Neural cell (in vitro differentiated cells): ENCODE data around the gene LRRTM3. TPM values are rescaled to one million over a fixed set of nuclear protein-coding genes. Genes with fewer than 3 reads are reported as not detected.

Source experiments
- H2AFZ ChIP-seq: fragments of 200-600, 300-800 bp; sonication (generic), shearing (Covaris generic); 2 replicates; pipeline ENCODE4 v1.6.0; 2014; ENCODE audit warnings: low read depth, mild to moderate bottlenecking, antibody characterized with exemption, low read length, moderate library complexity
- H3F3A ChIP-seq: fragments of 200-600 bp; shearing (Covaris generic); 2 replicates; pipeline ENCODE4 v1.6.1; 2016; ENCODE audit warnings: mild to moderate bottlenecking, moderate library complexity, mixed read lengths, antibody characterized with exemption, low read length; ENCODE audit not compliant: insufficient read depth, poor library complexity, severe bottlenecking
- H3K27ac ChIP-seq: fragments of 200-600, 300-800 bp; sonication (generic), shearing (Covaris generic); 2 replicates; pipeline ENCODE4 v1.5.1; 2014; ENCODE audit warnings: mild to moderate bottlenecking, low read length, moderate library complexity
- H3K27me3 ChIP-seq: fragments of 300-800, 200-600 bp; sonication (generic), shearing (Covaris generic); 2 replicates; pipeline ENCODE4 v1.6.0; 2014; ENCODE audit warnings: mild to moderate bottlenecking, low read depth, low read length, moderate library complexity; ENCODE audit not compliant: insufficient read depth
- H3K36me3 ChIP-seq: fragments of 300-800, 200-600 bp; sonication (generic), shearing (Covaris generic); 2 replicates; pipeline ENCODE4 v1.5.1; 2014; ENCODE audit warnings: mild to moderate bottlenecking, antibody characterized with exemption, low read length, moderate library complexity; ENCODE audit not compliant: insufficient read depth
- H3K4me2 ChIP-seq: fragments of 300-800, 200-600 bp; sonication (generic), shearing (Covaris generic); 2 replicates; pipeline ENCODE4 v1.6.0; 2014; ENCODE audit warnings: mild to moderate bottlenecking, low read length
- H3K4me3 ChIP-seq: fragments of 300-800, 200-600 bp; sonication (generic), shearing (Covaris generic); 2 replicates; pipeline ENCODE4 v1.5.1; 2014; ENCODE audit warnings: mild to moderate bottlenecking, low read length, moderate library complexity
- H3K79me2 ChIP-seq: fragments of 200-600 bp; shearing (Covaris generic); replicated peaks from 2 replicates; pipeline ENCODE4 v1.6.0; 2014; ENCODE audit warnings: mild to moderate bottlenecking, low read length, moderate library complexity; ENCODE audit not compliant: insufficient read depth
- H3K9ac ChIP-seq: fragments of 300-800, 200-600 bp; sonication (generic), shearing (Covaris generic); 2 replicates; pipeline ENCODE4 v1.6.1; 2016; ENCODE audit warnings: mild to moderate bottlenecking, low read length, mixed read lengths
- H3K9me2 ChIP-seq: fragments of 200-600 bp; shearing (Covaris generic); 2 replicates; pipeline ENCODE4 v1.6.1; 2016; ENCODE audit warnings: mild to moderate bottlenecking, low read length, mixed read lengths; ENCODE audit not compliant: insufficient read depth
- H3K9me3 ChIP-seq: fragments of 200-600, 300-800 bp; sonication (generic), shearing (Covaris generic); 2 replicates; pipeline ENCODE4 v1.6.1; 2016; ENCODE audit warnings: mild to moderate bottlenecking, mixed run types, low read length, moderate library complexity, mixed read lengths
- H4K20me1 ChIP-seq: fragments of 200-600 bp; shearing (Covaris generic); 2 replicates; pipeline ENCODE4 v1.6.1; 2016; ENCODE audit warnings: mild to moderate bottlenecking, mixed run types; ENCODE audit not compliant: insufficient read depth
- EP300 ChIP-seq: fragments of 450-650 bp; conservative IDR thresholded peaks from 2 replicates; pipeline ENCODE4 v1.6.1; 2014; ENCODE audit warnings: antibody characterized with exemption, mild to moderate bottlenecking, moderate library complexity; ENCODE audit not compliant: poor library complexity, severe bottlenecking
- EZH2 ChIP-seq: fragments of 200-600, 300-800 bp; shearing (Covaris generic), sonication (generic); IDR thresholded peaks from 2 replicates; pipeline ENCODE4 v1.6.1; 2014; ENCODE audit warnings: antibody characterized with exemption, low read length, borderline replicate concordance, mild to moderate bottlenecking; ENCODE audit not compliant: insufficient read depth, poor library complexity, severe bottlenecking
- MXI1 ChIP-seq: fragments of 450-650 bp; conservative IDR thresholded peaks from 2 replicates; pipeline ENCODE4 v1.6.1; 2014; ENCODE audit warnings: antibody characterized with exemption, mild to moderate bottlenecking; ENCODE audit not compliant: poor library complexity, severe bottlenecking
- POLR2AphosphoS5 ChIP-seq: IDR thresholded peaks from 2 replicates; pipeline ENCODE4 v1.6.1; 2012
- RAD21 ChIP-seq: fragments of 450-650 bp; conservative IDR thresholded peaks from 2 replicates; pipeline ENCODE4 v1.6.1; 2014; ENCODE audit warnings: antibody characterized with exemption, mild to moderate bottlenecking, moderate library complexity
- SMC3 ChIP-seq: fragments of 450-650 bp; conservative IDR thresholded peaks from 2 replicates; pipeline ENCODE4 v1.6.1; 2014; ENCODE audit warnings: antibody characterized with exemption, mild to moderate bottlenecking, moderate library complexity; ENCODE audit not compliant: poor library complexity
- TAF1 ChIP-seq: IDR thresholded peaks from 2 replicates; pipeline ENCODE4 v1.6.1; 2012; ENCODE audit warnings: low read depth
- polyA plus RNA-seq: library from polyadenylated mRNA; depleted of rRNA; stranded (reverse); fragments of >200 nt; gene quantifications from 2 replicates; pipeline ENCODE4 v1.2.3, GENCODE V29; 2014
- TF ChIP-seq, protein P1 (sequence below): IDR thresholded peaks from 2 replicates; pipeline ENCODE4 v1.6.1; 2012; ENCODE audit warnings: borderline replicate concordance
- TF ChIP-seq, protein P2 (sequence below): fragments of 450-650 bp; IDR thresholded peaks from 2 replicates; pipeline ENCODE4 v1.5.1; 2014; ENCODE audit warnings: antibody characterized with exemption, mild to moderate bottlenecking, moderate library complexity; ENCODE audit not compliant: poor library complexity, severe bottlenecking

The LRRTM3 gene
- polyA plus RNA-seq, 1 donor from 2014 or later: 3.2 TPM

DNA sequence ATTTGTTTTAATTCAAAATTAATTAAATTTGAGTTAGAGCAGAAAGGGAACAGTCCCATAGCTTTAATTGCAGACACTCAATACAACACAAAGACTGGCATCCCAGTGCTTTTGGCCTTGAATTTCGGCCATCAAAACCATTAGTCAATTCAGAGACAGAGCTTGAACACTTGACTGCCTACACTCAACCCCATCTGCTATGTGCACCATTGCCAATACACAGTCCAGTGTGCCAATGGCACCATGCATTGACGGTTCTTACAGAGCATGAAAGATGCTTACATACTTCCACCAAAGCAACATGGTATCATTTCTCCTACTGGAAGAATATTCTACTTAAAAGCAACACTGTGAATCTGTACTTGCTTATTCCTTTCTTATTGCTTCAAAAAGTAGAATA lies 43.6 kb upstream of the LRRTM3 start:
- H3K27me3 ChIP-seq: no peaks in the 10 kb centered on the region
- no peaks in the 10 kb centered on the region for H3F3A ChIP-seq
- H3K36me3 ChIP-seq: no peaks in the 10 kb centered on the region
- H3K79me2 ChIP-seq: no peaks in the 10 kb centered on the region
- no peaks in the 10 kb centered on the region for H4K20me1 ChIP-seq
- no peak overlapping the region for H3K9ac ChIP-seq
- H2AFZ ChIP-seq: no peak overlapping the region
- no peak overlapping the region for H3K4me2 ChIP-seq
- H3K9me3 ChIP-seq: no peaks in the 10 kb centered on the region
- H3K9me2 ChIP-seq: no peaks in the 10 kb centered on the region
- no peak for TF ChIP-seq TAF1
- TF ChIP-seq POLR2AphosphoS5: no peak
- TF ChIP-seq MXI1: no peak
- TF ChIP-seq, protein P1, sequence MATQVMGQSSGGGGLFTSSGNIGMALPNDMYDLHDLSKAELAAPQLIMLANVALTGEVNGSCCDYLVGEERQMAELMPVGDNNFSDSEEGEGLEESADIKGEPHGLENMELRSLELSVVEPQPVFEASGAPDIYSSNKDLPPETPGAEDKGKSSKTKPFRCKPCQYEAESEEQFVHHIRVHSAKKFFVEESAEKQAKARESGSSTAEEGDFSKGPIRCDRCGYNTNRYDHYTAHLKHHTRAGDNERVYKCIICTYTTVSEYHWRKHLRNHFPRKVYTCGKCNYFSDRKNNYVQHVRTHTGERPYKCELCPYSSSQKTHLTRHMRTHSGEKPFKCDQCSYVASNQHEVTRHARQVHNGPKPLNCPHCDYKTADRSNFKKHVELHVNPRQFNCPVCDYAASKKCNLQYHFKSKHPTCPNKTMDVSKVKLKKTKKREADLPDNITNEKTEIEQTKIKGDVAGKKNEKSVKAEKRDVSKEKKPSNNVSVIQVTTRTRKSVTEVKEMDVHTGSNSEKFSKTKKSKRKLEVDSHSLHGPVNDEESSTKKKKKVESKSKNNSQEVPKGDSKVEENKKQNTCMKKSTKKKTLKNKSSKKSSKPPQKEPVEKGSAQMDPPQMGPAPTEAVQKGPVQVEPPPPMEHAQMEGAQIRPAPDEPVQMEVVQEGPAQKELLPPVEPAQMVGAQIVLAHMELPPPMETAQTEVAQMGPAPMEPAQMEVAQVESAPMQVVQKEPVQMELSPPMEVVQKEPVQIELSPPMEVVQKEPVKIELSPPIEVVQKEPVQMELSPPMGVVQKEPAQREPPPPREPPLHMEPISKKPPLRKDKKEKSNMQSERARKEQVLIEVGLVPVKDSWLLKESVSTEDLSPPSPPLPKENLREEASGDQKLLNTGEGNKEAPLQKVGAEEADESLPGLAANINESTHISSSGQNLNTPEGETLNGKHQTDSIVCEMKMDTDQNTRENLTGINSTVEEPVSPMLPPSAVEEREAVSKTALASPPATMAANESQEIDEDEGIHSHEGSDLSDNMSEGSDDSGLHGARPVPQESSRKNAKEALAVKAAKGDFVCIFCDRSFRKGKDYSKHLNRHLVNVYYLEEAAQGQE: no peak
- no peak for TF ChIP-seq RAD21
- TF ChIP-seq SMC3: no peak
- no peak for TF ChIP-seq EZH2
- TF ChIP-seq, protein P2, sequence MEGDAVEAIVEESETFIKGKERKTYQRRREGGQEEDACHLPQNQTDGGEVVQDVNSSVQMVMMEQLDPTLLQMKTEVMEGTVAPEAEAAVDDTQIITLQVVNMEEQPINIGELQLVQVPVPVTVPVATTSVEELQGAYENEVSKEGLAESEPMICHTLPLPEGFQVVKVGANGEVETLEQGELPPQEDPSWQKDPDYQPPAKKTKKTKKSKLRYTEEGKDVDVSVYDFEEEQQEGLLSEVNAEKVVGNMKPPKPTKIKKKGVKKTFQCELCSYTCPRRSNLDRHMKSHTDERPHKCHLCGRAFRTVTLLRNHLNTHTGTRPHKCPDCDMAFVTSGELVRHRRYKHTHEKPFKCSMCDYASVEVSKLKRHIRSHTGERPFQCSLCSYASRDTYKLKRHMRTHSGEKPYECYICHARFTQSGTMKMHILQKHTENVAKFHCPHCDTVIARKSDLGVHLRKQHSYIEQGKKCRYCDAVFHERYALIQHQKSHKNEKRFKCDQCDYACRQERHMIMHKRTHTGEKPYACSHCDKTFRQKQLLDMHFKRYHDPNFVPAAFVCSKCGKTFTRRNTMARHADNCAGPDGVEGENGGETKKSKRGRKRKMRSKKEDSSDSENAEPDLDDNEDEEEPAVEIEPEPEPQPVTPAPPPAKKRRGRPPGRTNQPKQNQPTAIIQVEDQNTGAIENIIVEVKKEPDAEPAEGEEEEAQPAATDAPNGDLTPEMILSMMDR: no peak
- TF ChIP-seq EP300: no peak
- H3K4me3 ChIP-seq: no peak overlapping the region
- no peak overlapping the region for H3K27ac ChIP-seq

DNA sequence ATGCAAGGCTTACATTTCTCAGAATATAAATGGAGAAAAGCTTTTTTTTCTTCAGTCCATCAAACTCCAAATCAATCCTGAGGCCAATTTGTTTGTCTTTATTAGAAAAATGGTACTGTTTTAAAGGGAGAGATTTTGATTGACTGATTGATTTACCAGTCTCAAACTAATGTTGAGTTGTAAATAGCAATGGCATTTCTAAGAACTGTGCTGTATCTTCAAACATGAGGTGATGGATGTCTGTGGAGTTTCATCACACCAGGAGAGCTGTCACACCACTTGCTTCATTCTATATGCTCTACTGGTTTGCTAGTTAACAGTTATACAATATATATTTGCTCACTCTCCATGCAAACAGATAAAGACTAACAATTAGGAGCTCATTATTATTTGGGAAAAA lies 39.0 kb upstream of the LRRTM3 start:
- Histone ChIP-seq H3K9ac (no peak overlapping the region), H3K36me3 (no peaks in the 10 kb centered on the region), H3K4me3 (no peak overlapping the region), H3K27ac (no peak overlapping the region), H3F3A (no peaks in the 10 kb centered on the region), H3K9me3 (no peaks in the 10 kb centered on the region), H3K79me2 (no peaks in the 10 kb centered on the region), H3K27me3 (no peaks in the 10 kb centered on the region), H4K20me1 (no peaks in the 10 kb centered on the region), H2AFZ (no peak overlapping the region), H3K4me2 (no peak overlapping the region), H3K9me2 (no peaks in the 10 kb centered on the region)
- TF ChIP-seq MXI1: no peak
- TF ChIP-seq TAF1: no peak
- peak; percentile 95 for TF ChIP-seq EP300
- TF ChIP-seq EZH2: no peak
- TF ChIP-seq POLR2AphosphoS5: peak; percentile 92
- TF ChIP-seq, protein P1: peak; percentile 13
